IPS-NIHi11 (cell line): Measurements from ENCODE around the gene REC114.
"Not testable (repeated sequence)": the region's sequence is repeated elsewhere in the genome, so short reads cannot be mapped to it uniquely, and the experiment has no call there.

Source experiments
- DNase-seq: peaks from one replicate; pipeline ENCODE4 v3.0.0; 2012; ENCODE audit warnings: mixed read lengths, low spot score

The REC114 gene

GRCh38 chr15:73442968-73443367 lies at the start of gene REC114:
Gene REC114, plus strand, starts transcription at chr15:73443164. Its CDS starts 22 bp downstream, at chr15:73443186.
- DNase-seq: peak; percentile 26

- no peak for DNase-seq
Measured at GRCh38 chr15:73393336-73393735, 49.6 kb upstream of the REC114 start.

GRCh38 chr15:73394782-73395181 lies 48.2 kb upstream of the REC114 start:
- DNase-seq: no peak

- no peak for DNase-seq
Measured at GRCh38 chr15:73395671-73396070, 47.3 kb upstream of the REC114 start.

- DNase-seq: no peak
Measured at GRCh38 chr15:73397461-73397860, 45.5 kb upstream of the REC114 start.

- DNase-seq: no peak
Measured at GRCh38 chr15:73398861-73399260, 44.1 kb upstream of the REC114 start.

GRCh38 chr15:73400222-73400621 lies 42.7 kb upstream of the REC114 start:
- DNase-seq: not testable (repeated sequence)

GRCh38 chr15:73403171-73403570 lies 39.8 kb upstream of the REC114 start:
- no peak for DNase-seq

GRCh38 chr15:73414876-73415275 lies 28.1 kb upstream of the REC114 start:
- no peak for DNase-seq

GRCh38 chr15:73424506-73424905 lies 18.5 kb upstream of the REC114 start:
- no peak for DNase-seq

- DNase-seq: no peak
Measured at GRCh38 chr15:73425510-73425909, 17.5 kb upstream of the REC114 start.

- DNase-seq: no peak
Measured at GRCh38 chr15:73426323-73426994, 16.5 kb upstream of the REC114 start.

GRCh38 chr15:73431329-73431728 lies 11.6 kb upstream of the REC114 start:
- not testable (repeated sequence) for DNase-seq

- DNase-seq: no peak
Measured at GRCh38 chr15:73433873-73434272, 9.1 kb upstream of the REC114 start.

- DNase-seq: no peak
Measured at GRCh38 chr15:73436613-73437012, 6.4 kb upstream of the REC114 start.

- DNase-seq: no peak
Measured at GRCh38 chr15:73437543-73438109, 5.3 kb upstream of the REC114 start.

- DNase-seq: no peak
Measured at GRCh38 chr15:73438651-73439050, 4.3 kb upstream of the REC114 start.

GRCh38 chr15:73440571-73440970 lies 2.4 kb upstream of the REC114 start:
- DNase-seq: no peak

GRCh38 chr15:73442421-73442820 lies 543 bp upstream of the REC114 start:
- no peak for DNase-seq

GRCh38 chr15:73447471-73447870 lies 4.5 kb downstream of the REC114 start:
- not testable (repeated sequence) for DNase-seq

- DNase-seq: not testable (repeated sequence)
Measured at GRCh38 chr15:73448158-73448758, 5.3 kb downstream of the REC114 start.

- not testable (repeated sequence) for DNase-seq
Measured at GRCh38 chr15:73449980-73450379, 7.0 kb downstream of the REC114 start.

- DNase-seq: no peak
Measured at GRCh38 chr15:73454096-73454495, 11.1 kb downstream of the REC114 start.

GRCh38 chr15:73455876-73456275 lies 12.9 kb downstream of the REC114 start:
- DNase-seq: no peak
